NCI-H2081 (cell line): ENCODE measurements around the gene ATP10A.

ENCODE experiments used
- DNase-seq, 2 experiments: peaks; one replicate each; lab custom pipeline; 2025; lab: John Stamatoyannopoulos, UW

Gene ATP10A

DNA sequence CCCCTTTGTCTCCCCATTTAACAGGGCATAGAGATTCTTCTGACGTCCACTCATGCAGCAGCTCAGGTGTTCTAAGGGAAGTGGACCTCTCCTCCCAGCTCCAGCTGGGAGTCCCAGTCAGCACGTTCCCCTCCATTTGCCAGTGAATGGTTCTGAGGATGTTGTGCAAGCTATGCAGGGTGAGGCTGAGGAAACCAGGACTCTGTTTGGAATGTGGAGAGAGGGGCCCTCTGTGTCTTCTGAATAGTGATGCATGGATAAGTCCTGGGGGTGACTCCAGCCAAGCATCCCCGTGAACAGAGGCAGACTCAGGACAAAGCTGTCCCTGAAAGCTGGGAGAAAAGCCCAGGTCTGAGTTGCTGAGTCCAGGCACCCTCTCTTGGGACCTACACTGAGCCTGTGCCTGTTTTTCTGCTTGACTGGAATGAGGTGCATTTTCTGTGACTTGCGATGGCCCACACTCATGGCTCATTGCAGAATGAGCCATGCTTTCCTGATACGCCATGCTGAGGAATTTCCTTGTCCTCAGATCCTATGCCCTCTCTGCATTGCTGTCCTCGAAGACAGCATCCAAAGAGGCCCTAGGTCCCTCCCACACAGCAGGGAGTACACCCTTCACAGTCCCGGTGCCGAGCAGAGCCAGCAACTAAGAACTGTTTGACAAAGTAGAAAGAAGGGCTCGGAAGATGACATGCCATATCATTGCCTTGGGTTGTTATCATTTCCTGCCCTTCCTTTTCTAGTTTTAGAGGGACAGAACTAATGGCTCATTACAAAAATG is 185.2 kb downstream of the ATP10A start:
- DNase-seq, result no peak

DNA sequence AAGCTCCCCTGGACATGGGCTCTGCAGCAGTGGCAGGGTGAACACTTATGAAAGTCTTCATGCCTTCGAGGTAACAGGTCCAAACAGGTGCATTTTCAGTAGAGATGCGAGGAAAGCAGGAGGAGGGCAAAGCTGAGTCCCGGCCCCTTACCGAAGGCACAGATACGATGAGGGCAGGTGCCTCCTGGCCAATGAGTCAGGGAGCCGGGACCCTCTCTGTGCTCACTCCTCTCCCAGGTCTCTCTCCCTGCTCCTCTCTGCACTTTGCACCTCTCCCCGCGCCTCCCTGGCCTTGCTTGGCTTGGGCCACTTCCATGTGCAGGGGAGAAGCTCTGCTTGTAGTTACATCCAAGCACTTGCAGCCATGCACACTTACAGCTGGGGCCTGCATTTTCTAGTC is 187.1 kb downstream of the ATP10A start:
- no peak for DNase-seq

GRCh38 chr15:25675396-25675795 is 187.7 kb downstream of the ATP10A start:
- DNase-seq, result no peak

GRCh38 chr15:25674913-25675312 is 188.2 kb downstream of the ATP10A start:
- DNase-seq, result no peak

DNA sequence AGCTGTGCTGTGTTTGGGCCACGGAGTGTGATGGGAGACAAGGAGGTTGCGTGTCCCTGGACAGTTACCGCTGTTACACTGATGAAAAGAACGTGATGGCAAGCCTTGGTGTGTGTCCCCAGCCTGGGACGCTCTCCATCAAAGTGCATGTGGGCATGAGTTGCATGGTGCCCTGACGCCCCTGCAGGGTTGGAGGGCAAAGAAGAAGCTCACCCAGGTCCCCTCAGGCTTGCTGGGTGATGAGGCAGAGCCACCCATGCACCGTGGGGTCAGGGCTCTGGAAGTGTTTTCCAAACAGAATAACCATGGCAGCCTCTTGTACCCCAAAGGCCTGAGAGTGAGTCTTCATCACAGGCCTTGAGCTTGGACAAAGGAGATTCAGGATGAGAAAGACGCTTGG is 189.2 kb downstream of the ATP10A start:
- no peak for DNase-seq

- no peak for DNase-seq
Measured at GRCh38 chr15:25673351-25673750, 189.8 kb downstream of the ATP10A start.

DNA sequence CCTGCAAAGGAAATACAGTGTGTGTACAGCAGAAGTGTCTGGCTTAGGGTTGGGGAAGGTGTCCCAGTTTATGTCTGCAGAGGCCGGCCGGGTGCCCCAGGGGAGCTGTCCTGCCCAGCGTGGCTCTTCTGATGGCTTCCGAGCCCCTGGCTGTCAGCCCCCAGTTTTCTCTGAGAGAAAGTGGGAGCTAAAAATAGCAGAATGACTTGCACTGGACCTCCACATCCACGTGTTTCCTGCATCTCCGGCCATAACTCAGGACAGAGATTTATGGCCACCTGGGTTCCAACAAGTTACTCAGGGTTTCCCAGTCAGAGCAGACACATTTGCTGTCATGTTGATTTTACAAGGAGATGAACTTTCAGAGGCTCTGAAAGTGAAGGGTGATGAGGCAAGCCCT is 192.0 kb downstream of the ATP10A start:
- no peak for DNase-seq

- no peak for DNase-seq
Measured at GRCh38 chr15:25670621-25671020, 192.5 kb downstream of the ATP10A start.

DNA sequence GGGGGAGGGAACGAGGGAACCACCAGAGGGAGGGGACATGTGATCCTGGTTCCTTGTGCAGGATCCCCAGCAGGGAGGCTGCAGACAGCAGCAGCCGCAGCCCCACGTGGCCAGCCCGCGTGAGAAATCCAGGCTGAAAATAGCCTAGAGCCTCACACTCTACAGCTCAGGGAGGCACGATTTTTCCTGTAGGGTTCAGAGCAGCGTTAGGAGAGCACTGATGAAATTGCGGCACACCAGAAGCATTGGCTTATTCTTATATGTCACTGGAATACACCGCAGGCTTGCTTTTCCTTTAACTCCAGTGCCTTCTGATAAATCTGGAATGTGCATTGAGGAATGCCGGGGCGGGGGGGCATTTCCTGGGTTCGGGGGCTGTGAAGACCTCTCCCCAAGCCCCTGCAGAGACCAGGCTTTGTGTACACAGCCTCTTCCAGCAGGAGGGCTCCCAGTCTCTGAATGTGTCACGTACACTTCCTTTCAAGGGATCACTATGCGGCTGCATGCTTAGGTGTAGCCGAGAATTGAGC is 193.0 kb downstream of the ATP10A start:
- DNase-seq, result peak; percentile 2 to 10

DNA sequence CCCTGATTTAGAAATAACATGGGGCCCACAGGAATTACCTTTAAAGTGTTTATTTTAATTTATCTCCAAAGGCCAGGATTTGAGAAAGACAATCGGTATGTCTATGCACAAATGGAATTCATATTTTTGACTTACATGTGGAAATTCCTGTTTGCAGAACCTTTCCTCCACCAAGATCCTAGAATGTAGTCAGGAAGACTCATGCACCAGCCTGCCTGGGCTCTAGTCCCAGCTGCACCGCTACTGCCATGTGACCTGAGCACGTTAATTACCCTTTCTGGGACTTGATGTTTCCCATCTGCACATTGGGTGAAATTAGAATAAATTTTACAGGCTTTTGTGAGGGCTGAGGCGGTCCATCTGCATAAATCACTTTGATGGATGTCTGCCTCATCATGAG is 194.2 kb downstream of the ATP10A start:
- no peak for DNase-seq

- no peak for DNase-seq
Measured at GRCh38 chr15:25668236-25668795, 194.8 kb downstream of the ATP10A start.

DNA sequence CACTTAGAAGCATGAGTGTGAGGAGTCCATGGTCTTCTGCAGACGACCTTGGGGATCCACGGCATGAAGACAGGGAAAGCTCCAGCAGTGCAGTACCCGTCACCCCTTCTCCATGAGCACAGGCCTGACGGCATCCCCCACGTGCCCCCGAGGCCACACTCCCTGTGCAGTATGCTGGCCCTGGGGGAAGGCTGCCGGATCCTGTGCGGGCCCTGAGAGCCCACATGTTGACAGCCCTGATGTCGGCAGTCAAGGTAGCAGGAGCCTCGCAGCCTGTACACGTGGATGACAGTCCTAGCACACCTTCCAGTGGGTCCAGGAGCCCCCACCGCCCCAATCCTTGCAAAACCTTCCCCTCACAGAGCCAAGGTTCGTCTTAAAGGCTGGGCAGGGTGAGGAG is 195.3 kb downstream of the ATP10A start:
- DNase-seq, result no peak

- no peak for DNase-seq
Measured at GRCh38 chr15:25665913-25666312, 197.2 kb downstream of the ATP10A start.

DNA sequence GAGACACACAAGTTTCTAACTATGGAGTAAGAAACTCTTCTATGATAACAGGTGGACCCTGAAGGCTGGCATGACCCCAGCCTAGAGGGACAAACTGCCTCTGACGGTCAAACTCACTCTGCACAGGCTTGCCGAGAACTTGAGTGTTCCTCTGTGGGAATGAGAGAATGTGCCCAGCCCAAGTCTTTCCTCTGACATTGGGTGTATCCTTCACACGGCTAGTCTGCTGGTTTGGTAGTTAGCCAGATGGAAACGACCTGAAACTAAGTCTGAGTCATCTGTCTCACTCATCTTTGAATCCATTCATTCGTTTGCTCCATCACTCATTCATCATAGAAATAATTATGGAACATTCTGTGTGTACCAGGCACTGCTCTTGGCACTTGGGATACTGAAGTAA is 198.4 kb downstream of the ATP10A start:
- DNase-seq, result no peak

DNA sequence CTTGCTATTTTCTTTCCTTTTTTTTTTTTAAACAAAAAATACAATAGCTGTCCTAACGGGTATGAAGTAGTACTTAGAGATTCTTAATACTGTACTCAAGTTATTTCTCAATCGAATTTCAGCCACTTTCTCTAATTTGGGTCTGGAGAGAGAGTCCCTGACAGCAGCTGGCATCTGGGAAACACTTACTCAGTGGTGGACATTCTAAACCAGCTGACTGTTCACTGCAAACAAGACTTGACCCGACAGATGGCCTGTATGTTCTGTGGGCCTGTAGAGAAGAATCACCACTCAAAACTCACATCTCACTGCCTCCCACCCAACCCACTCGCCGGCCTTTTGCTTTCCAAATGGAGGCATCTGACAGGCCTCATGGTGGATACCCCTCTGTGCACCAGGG is 199.6 kb downstream of the ATP10A start:
- DNase-seq, result no peak

GRCh38 chr15:25661898-25662297 is 201.2 kb downstream of the ATP10A start:
- DNase-seq, result no peak

GRCh38 chr15:25659251-25659650 is 203.9 kb downstream of the ATP10A start:
- DNase-seq, result no peak

- no peak for DNase-seq
Measured at GRCh38 chr15:25658560-25658959, 204.6 kb downstream of the ATP10A start.

DNA sequence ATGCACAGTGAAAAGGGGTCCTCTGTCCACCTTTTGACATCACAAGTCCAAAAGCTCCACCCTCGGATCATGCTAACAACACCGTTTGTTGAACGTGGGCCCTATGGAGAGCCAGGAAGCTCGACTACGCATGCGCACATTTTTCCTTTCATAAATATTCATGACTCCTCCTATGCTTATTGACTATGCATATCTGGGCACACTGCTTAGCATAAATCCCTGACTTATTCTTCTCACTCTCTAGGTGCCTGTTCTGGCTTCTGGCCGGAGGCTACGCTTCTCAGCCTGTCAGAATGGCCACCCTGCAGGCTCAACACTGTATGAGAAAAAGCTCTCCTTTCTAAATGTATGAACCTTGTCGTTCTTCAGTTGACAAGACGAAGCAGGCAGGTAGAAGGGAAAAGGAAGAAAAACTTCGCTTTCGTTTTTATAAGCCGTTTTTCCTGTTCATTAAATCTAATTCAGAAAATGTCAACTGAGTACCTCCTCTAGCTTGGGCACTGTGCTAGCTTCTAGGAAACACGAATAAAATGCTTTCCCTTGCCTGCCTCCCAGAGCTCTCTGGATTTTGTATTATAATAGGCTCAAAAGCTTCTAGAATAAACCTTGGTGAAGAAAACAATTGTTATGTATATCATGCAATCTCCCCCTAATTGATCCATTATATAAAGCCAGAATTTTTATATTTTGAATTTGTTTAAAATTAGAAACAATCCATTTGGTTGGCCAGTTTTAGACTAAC is 207.7 kb downstream of the ATP10A start:
- no peak for DNase-seq

GRCh38 chr15:25653371-25653770 is 209.8 kb downstream of the ATP10A start:
- no peak for DNase-seq

- DNase-seq, result no peak
Measured at GRCh38 chr15:25652704-25653103, 210.4 kb downstream of the ATP10A start.

DNA sequence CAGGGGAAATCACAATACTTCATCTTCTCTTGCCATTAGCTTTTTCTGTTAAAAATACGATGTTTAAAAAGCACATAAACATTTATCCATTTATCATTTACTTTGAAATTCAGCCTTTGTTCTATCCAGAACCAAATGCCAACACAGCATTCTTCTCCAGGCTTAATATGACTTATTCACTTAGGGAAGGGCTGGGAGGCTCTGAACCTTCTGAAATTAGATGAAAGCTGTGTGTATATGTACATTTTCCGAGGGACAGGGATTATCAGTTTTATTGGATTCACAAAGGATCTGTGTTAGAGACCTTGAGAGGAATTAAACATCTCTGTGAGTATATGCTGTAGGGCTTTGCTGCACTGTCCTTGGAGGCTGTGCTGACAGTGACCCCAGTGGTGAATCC is 213.7 kb downstream of the ATP10A start:
- no peak for DNase-seq

DNA sequence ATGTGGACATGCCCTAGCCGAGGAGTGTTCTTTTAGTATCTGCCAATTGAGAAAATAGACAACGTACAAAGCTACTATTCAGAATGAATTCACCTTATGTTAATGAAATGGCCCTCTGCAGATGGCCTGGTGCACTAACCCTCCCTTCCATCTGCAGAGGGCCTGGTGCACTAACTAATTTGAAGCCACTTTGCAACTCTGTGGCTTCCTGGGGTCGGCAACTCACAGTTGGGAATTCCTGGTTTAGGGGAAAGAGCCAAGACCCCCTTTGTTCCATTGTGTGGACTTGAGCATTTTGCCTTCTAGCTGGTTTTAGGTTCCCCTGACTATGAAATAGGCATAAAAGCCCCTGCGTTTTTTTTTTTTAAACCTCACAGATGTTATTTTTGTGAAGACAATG is 220.0 kb downstream of the ATP10A start:
- no peak for DNase-seq
